ENCODE measurements around the gene NIPBL. TPM values are rescaled to one million over a fixed set of nuclear protein-coding genes. Genes with fewer than 3 reads are reported as not detected.

Gene NIPBL
- total and polyA plus RNA-seq, 10 of the 15 experiments (the other 5 are each of a cell fraction or from before 2014, with no cell fraction given), result 10.4 to 50.4 (median 20.2) TPM

DNA sequence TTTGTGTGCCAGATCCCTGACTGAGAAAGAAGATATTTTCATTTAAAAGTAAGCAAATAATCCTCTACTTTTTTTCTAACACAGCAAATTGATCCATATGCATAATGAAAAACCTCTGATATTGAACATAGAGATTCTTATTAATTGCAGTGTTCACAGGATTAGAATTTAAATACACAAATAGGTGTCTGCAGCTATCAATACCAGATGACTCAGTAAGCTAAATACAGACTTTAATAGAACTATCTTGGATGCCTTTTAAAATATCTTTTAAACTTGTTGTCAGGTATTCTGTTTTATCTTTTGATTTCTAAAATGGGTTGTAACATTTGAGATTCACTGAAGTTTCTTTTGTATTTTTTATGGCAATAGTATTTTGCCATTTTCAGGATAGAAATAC is 43.1 kb downstream of the NIPBL start (continued):
- TF ChIP-seq NFXL1 (IDR thresholded peaks at IDR 0.05; ENCODE audit: borderline replicate concordance) (no peak), LARP7 (IDR thresholded peaks at IDR 0.05) (no peak)

DNA sequence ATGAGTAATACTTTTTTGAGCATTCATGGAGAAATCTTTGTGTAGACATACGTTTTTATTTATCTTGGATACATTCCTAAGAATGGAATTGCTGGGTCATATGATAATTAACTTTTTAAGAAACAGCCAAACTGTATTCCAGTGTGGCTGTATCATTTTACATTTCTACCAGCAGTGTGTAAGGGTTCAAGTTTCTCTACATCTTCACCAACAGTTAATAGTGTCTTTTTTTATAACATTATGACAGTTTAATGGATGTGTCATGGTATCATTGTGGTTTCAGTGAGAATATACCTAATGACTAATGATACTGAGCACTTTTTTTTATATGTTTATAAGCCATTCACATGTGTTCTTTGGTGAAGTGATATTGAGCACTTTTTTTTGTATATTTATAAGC is 52.4 kb downstream of the NIPBL start:
- no peak for FAIRE-seq
- no peak overlapping the region for H3K9ac ChIP-seq (ENCODE audit: control insufficient read depth, insufficient read depth, low read length)
- in situ Hi-C loops (cut with MboI) (no loop called here), intact Hi-C loops (cut with micrococcal nuclease; ENCODE audit: unreplicated experiment) (no loop called here)
- H3K27me3 ChIP-seq (replicated peaks in 1 of 2; ENCODE audit: control insufficient read depth in 2 of 2, insufficient read depth in 2 of 2, low read length in 1 of 2), result no peaks in the 10 kb centered on the region
- DNase-seq (ENCODE audit: low read depth, low spot score), result no peak
- no peaks in the 10 kb centered on the region for H3K4me1 ChIP-seq (ENCODE audit: control insufficient read depth, insufficient read depth, low read length)
- CTCF ChIA-PET, result interaction anchor here (0.7 to 1.3 kb wide), 4 partner anchors 11 to 113 kb away, joined by 3 to 4 read pairs (median 4); no protein-coding TSS in a partner anchor
- WGBS (ENCODE audit: insufficient coverage, insufficient replicate concordance, low lambda C conversion rate, missing lambda C conversion rate), result 0% methylated on average over 1 of the region's 1 CpG
- ATAC-seq, result peak; percentile 77
- RAD21 ChIA-PET (ENCODE audit: unreplicated experiment), result interaction anchor here (1.3 kb wide), 2 partner anchors 16 to 47 kb away, joined by 4 to 5 read pairs; no protein-coding TSS in a partner anchor
- no peaks in the 10 kb centered on the region for H3K36me3 ChIP-seq (ENCODE audit: control insufficient read depth in 2 of 2, insufficient read depth in 2 of 2, low read length in 1 of 2)
- no peak overlapping the region for H2AFZ ChIP-seq (ENCODE audit: control insufficient read depth, low read depth, low read length)
- H3K27ac ChIP-seq (ENCODE audit: control insufficient read depth, insufficient read depth), result no peak overlapping the region
- BruUV-seq (replicated peaks), result no TSS peak
- H4K20me1 ChIP-seq (ENCODE audit: control insufficient read depth, insufficient read depth), result no peaks in the 10 kb centered on the region
- no peak overlapping the region for H3K4me3 ChIP-seq
- H3K79me2 ChIP-seq (ENCODE audit: control insufficient read depth, insufficient read depth, low read length), result peaks cover 77% of the 10 kb centered on the region
- SMC1A ChIA-PET (ENCODE audit: uncharacterized antibody, unreplicated experiment), result interaction anchor here (0.7 to 1.1 kb wide), 4 partner anchors 9 to 19 kb away, joined by 3 read pairs; no protein-coding TSS in a partner anchor
- H3K9me3 ChIP-seq (replicated peaks; ENCODE audit: control insufficient read depth, insufficient read depth, low read length), result no peaks in the 10 kb centered on the region; the same call in 1 of the 3 replicates
- POLR2A ChIA-PET, result no interaction called here
- no peak overlapping the region for H3K4me2 ChIP-seq (ENCODE audit: control insufficient read depth, insufficient read depth)
- TF ChIP-seq BHLHE40 (IDR thresholded peaks at IDR 0.05; ENCODE audit: borderline replicate concordance in 1 of 2, low read depth in 2 of 2, low read length in 1 of 2) (no peak), CHD2 (IDR thresholded peaks at IDR 0.05; ENCODE audit: borderline replicate concordance, low read depth, low read length) (no peak), CREM (IDR thresholded peaks at IDR 0.05; ENCODE audit: low read depth) (0 out of 2 replicates have a peak, but pooled peaks have one; percentile 28), JUND (IDR thresholded peaks at IDR 0.05; ENCODE audit: low read depth, low read length) (no peak), DPF2 (IDR thresholded peaks at IDR 0.05) (no peak), SUZ12 (IDR thresholded peaks at IDR 0.05; ENCODE audit: unreplicated experiment) (no peak), TARDBP (IDR thresholded peaks at IDR 0.05; ENCODE audit: borderline replicate concordance) (no peak), SMAD1 (IDR thresholded peaks at IDR 0.05; ENCODE audit: low read depth, partially characterized antibody) (no peak), RUNX3 (IDR thresholded peaks at IDR 0.05; ENCODE audit: low read length) (peak; percentile 59; the same call in 1 of the 2 replicates), ZNF207 (IDR thresholded peaks at IDR 0.05; ENCODE audit: borderline replicate concordance) (no peak), ATF7 (IDR thresholded peaks at IDR 0.05; ENCODE audit: low read depth) (peak; percentile 54; the same call in 1 of the 2 replicates), ZNF384 (IDR thresholded peaks at IDR 0.05; ENCODE audit: borderline replicate concordance, low read depth, low read length) (peak; percentile 50; the same call in 1 of the 2 replicates), MTA2 (IDR thresholded peaks at IDR 0.05; ENCODE audit: low read depth) (peak; percentile 48), PAX8 (IDR thresholded peaks at IDR 0.05) (no peak)
- TF ChIP-seq, protein P1, sequence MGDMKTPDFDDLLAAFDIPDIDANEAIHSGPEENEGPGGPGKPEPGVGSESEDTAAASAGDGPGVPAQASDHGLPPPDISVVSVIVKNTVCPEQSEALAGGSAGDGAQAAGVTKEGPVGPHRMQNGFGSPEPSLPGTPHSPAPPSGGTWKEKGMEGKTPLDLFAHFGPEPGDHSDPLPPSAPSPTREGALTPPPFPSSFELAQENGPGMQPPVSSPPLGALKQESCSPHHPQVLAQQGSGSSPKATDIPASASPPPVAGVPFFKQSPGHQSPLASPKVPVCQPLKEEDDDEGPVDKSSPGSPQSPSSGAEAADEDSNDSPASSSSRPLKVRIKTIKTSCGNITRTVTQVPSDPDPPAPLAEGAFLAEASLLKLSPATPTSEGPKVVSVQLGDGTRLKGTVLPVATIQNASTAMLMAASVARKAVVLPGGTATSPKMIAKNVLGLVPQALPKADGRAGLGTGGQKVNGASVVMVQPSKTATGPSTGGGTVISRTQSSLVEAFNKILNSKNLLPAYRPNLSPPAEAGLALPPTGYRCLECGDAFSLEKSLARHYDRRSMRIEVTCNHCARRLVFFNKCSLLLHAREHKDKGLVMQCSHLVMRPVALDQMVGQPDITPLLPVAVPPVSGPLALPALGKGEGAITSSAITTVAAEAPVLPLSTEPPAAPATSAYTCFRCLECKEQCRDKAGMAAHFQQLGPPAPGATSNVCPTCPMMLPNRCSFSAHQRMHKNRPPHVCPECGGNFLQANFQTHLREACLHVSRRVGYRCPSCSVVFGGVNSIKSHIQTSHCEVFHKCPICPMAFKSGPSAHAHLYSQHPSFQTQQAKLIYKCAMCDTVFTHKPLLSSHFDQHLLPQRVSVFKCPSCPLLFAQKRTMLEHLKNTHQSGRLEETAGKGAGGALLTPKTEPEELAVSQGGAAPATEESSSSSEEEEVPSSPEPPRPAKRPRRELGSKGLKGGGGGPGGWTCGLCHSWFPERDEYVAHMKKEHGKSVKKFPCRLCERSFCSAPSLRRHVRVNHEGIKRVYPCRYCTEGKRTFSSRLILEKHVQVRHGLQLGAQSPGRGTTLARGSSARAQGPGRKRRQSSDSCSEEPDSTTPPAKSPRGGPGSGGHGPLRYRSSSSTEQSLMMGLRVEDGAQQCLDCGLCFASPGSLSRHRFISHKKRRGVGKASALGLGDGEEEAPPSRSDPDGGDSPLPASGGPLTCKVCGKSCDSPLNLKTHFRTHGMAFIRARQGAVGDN (IDR thresholded peaks at IDR 0.05), result no peak
- TF ChIP-seq, protein P2, sequence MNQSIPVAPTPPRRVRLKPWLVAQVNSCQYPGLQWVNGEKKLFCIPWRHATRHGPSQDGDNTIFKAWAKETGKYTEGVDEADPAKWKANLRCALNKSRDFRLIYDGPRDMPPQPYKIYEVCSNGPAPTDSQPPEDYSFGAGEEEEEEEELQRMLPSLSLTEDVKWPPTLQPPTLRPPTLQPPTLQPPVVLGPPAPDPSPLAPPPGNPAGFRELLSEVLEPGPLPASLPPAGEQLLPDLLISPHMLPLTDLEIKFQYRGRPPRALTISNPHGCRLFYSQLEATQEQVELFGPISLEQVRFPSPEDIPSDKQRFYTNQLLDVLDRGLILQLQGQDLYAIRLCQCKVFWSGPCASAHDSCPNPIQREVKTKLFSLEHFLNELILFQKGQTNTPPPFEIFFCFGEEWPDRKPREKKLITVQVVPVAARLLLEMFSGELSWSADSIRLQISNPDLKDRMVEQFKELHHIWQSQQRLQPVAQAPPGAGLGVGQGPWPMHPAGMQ (IDR thresholded peaks at IDR 0.05; ENCODE audit: borderline replicate concordance), result no peak
